GM11168 (cell line): ENCODE data around the gene MAP2K7.

Experiments
- in situ Hi-C: fragments of 300-500 bp; cut with MboI; formaldehyde crosslinking; loops from one replicate; pipeline ENCODE4 v1.12.0; 2022; ENCODE audit warnings: low sequenced_read_pairs; ENCODE audit not compliant: unreplicated experiment

The MAP2K7 gene

GRCh38 chr19:7905268-7905667 is 1.6 kb downstream of the MAP2K7 start:
- in situ Hi-C loops = no loop called here

GRCh38 chr19:7905859-7906258 is 2.2 kb downstream of the MAP2K7 start:
- in situ Hi-C loops = no loop called here

GRCh38 chr19:7907122-7907521 is 3.4 kb downstream of the MAP2K7 start:
- in situ Hi-C loops = no loop called here

GRCh38 chr19:7907544-7907943 is 3.9 kb downstream of the MAP2K7 start:
- in situ Hi-C loops = no loop called here

- in situ Hi-C loops = no loop called here
These were observed 4.5 kb downstream of the MAP2K7 start for GRCh38 chr19:7908078-7908699.

- in situ Hi-C loops = no loop called here
These were observed 5.2 kb downstream of the MAP2K7 start for GRCh38 chr19:7908742-7909461.

GRCh38 chr19:7909471-7910067 is 5.9 kb downstream of the MAP2K7 start:
- in situ Hi-C loops = no loop called here

GRCh38 chr19:7910321-7911161 is 6.9 kb downstream of the MAP2K7 start:
- in situ Hi-C loops = no loop called here

GRCh38 chr19:7911508-7912143 is 7.9 kb downstream of the MAP2K7 start:
- in situ Hi-C loops = no loop called here

GRCh38 chr19:7912144-7912696 is 8.5 kb downstream of the MAP2K7 start:
- in situ Hi-C loops = no loop called here

- in situ Hi-C loops = no loop called here
These were observed 9.3 kb downstream of the MAP2K7 start for GRCh38 chr19:7912697-7913564.

- in situ Hi-C loops = no loop called here
These were observed 10.0 kb downstream of the MAP2K7 start for GRCh38 chr19:7913652-7914051.

- in situ Hi-C loops = no loop called here
These were observed 10.4 kb downstream of the MAP2K7 start for GRCh38 chr19:7914099-7914498.

GRCh38 chr19:7914598-7915045 is 10.9 kb downstream of the MAP2K7 start, which contains the start of gene TGFBR3L:
Gene TGFBR3L (plus strand): TSS chr19:7914830.
- in situ Hi-C loops = no loop called here

- in situ Hi-C loops = no loop called here
These were observed 11.8 kb downstream of the MAP2K7 start for GRCh38 chr19:7915250-7916102.

- in situ Hi-C loops = no loop called here
These were observed 12.7 kb downstream of the MAP2K7 start for GRCh38 chr19:7916103-7916954.

GRCh38 chr19:7916955-7917266 is 13.2 kb downstream of the MAP2K7 start:
- in situ Hi-C loops = no loop called here
